HCT116 (cell line): ENCODE results near the gene PTPN20. TPM values are rescaled to one million over a fixed set of nuclear protein-coding genes. Genes with fewer than 3 reads are reported as not detected.

Source experiments
- ATAC-seq: fragments of 200-7000 bp; cut with Tn5 transposase; 2 replicates; pipeline ENCODE4 v1.9.1; 2020; ENCODE audit warnings: mild to moderate bottlenecking, moderate library complexity
- BruUV-seq: library from RNA; stranded (reverse); fragments of 400-500 nt; replicated peaks from 2 replicates; lab custom pipeline; 2021; lab: Mats Ljungman, UMichigan
- CTCF ChIA-PET: fragments of 300-600 bp; sonication (Branson Sonifier 250); formaldehyde crosslinking; loops from one replicate; lab custom pipeline; 2021; ENCODE audit warnings: antibody characterized with exemption; lab: Charles Lee
- POLR2A ChIA-PET: fragments of 300-600, 350-600 bp; sonication (Branson Sonifier 250); formaldehyde crosslinking; loops from one replicate; lab custom pipeline; 2021; ENCODE audit warnings: antibody characterized with exemption; lab: Charles Lee
- RAD21 ChIA-PET, 2 experiments: fragments of 300-600 bp; sonication (Branson Sonifier 250); formaldehyde crosslinking; loops; one replicate each; lab custom pipeline; 2023; ENCODE audit warnings: low total read pairs in 2 of 2; ENCODE audit not compliant: uncharacterized antibody in 2 of 2, unreplicated experiment in 2 of 2, low non-redundant PET in 1 of 2; lab: Charles Lee
- DNase-seq: peaks from one replicate; pipeline ENCODE4 v3.0.0-alpha.2; 2010; ENCODE audit warnings: low read depth, low spot score
- H2AFZ ChIP-seq: fragments of 200-600 bp; shearing (Covaris generic), sonication (generic); 2 replicates; pipeline ENCODE4 v1.6.1; 2017; ENCODE audit warnings: low read depth, mixed run types, mixed read lengths, antibody characterized with exemption, low read length; ENCODE audit not compliant: poor library complexity, severe bottlenecking
- H3K27ac ChIP-seq: 2 replicates; pipeline ENCODE4 v1.5.1; 2012; ENCODE audit warnings: low read depth, low read length
- H3K27me3 ChIP-seq: fragments of 200-600 bp; sonication (generic); 2 replicates; pipeline ENCODE4 v1.6.1; 2016; ENCODE audit warnings: mixed run types, low read length, mixed read lengths; ENCODE audit not compliant: insufficient read depth
- H3K36me3 ChIP-seq, 2 experiments: fragments of 200-500 bp in 1 of 2; fragments of 200-600 bp in 1 of 2; sonication (Bioruptor generic) in 1 of 2; sonication (generic) in 1 of 2; 2 replicates each; pipeline versions ENCODE4 v1.5.1 to v1.6.1; 2014 to 2016; ENCODE audit warnings: low read length in 2 of 2, inconsistent platforms in 1 of 2, mixed read lengths in 1 of 2, mixed run types in 1 of 2; ENCODE audit not compliant: insufficient read depth in 2 of 2, control insufficient read depth in 1 of 2
- H3K4me1 ChIP-seq, 2 experiments: fragments of 200-600 bp in 1 of 2; sonication (generic) in 1 of 2; 2 replicates each; pipeline versions ENCODE4 v1.5.1 to v1.6.1; 2012 to 2017; ENCODE audit warnings: low read length in 2 of 2, inconsistent platforms in 1 of 2, mild to moderate bottlenecking in 1 of 2, mixed read lengths in 1 of 2, mixed run types in 1 of 2, moderate library complexity in 1 of 2; ENCODE audit not compliant: insufficient read depth in 2 of 2, control insufficient read depth in 1 of 2
- H3K4me2 ChIP-seq: fragments of 200-600 bp; sonication (generic); 2 replicates; pipeline ENCODE4 v1.6.1; 2017; ENCODE audit warnings: mixed run types, low read length, mixed read lengths
- H3K4me3 ChIP-seq, 2 experiments: fragments of 200-600 bp in 1 of 2; sonication (generic) in 1 of 2; replicated peaks in 1 of 2; 2 replicates each; pipeline ENCODE4 v1.5.1; 2011 to 2016; ENCODE audit warnings: low read length in 2 of 2, control low read depth in 1 of 2, low read depth in 1 of 2, mild to moderate bottlenecking in 1 of 2, mixed read lengths in 1 of 2, mixed run types in 1 of 2
- H3K79me2 ChIP-seq: fragments of 200-600 bp; sonication (generic); 2 replicates; pipeline ENCODE4 v1.6.1; 2017; ENCODE audit warnings: mild to moderate bottlenecking, mixed run types, low read length, moderate library complexity, mixed read lengths; ENCODE audit not compliant: insufficient read depth
- H3K9ac ChIP-seq: fragments of 200-600 bp; sonication (generic); 2 replicates; pipeline ENCODE4 v1.6.1; 2016; ENCODE audit warnings: low read length, mixed read lengths
- H3K9me2 ChIP-seq: fragments of 200-600 bp; sonication (generic), shearing (Covaris generic); 2 replicates; pipeline ENCODE4 v1.6.1; 2017; ENCODE audit warnings: mixed run types, mild to moderate bottlenecking, moderate library complexity; ENCODE audit not compliant: insufficient read depth
- H3K9me3 ChIP-seq, 2 experiments: fragments of 200-500 bp in 1 of 2; fragments of 200-600 bp in 1 of 2; sonication (Bioruptor generic) in 1 of 2; sonication (generic) in 1 of 2; 2 replicates each; pipeline ENCODE4 v1.6.1; 2014 to 2017; ENCODE audit warnings: low read length in 2 of 2, mixed read lengths in 2 of 2, inconsistent platforms in 1 of 2, low read depth in 1 of 2, mild to moderate bottlenecking in 1 of 2, mixed run types in 1 of 2, moderate library complexity in 1 of 2; ENCODE audit not compliant: control insufficient read depth in 1 of 2, insufficient read depth in 1 of 2
- H4K20me1 ChIP-seq: fragments of 200-600 bp; sonication (generic), shearing (Covaris generic); 2 replicates; pipeline ENCODE4 v1.6.1; 2017; ENCODE audit warnings: mixed run types, mild to moderate bottlenecking, moderate library complexity; ENCODE audit not compliant: insufficient read depth
- CEBPB ChIP-seq: IDR thresholded peaks from 2 replicates; pipeline ENCODE4 v1.6.1; 2012; ENCODE audit warnings: low read depth
- EGR1 ChIP-seq: IDR thresholded peaks from 2 replicates; pipeline ENCODE4 v1.6.1; 2012; ENCODE audit warnings: low read depth
- EZH2 ChIP-seq: fragments of 200-600 bp; sonication (generic); IDR thresholded peaks from 2 replicates; pipeline ENCODE4 v1.6.1; 2017; ENCODE audit warnings: antibody characterized with exemption, mixed run types
- FOSL1 ChIP-seq: IDR thresholded peaks from 2 replicates; pipeline ENCODE4 v1.6.1; 2012; ENCODE audit warnings: low read depth
- JUND ChIP-seq: IDR thresholded peaks from 2 replicates; pipeline ENCODE4 v1.6.1; 2012
- POLR2A ChIP-seq: IDR thresholded peaks from 2 replicates; pipeline ENCODE4 v1.7.0; 2011; ENCODE audit warnings: borderline replicate concordance; ENCODE audit not compliant: insufficient read depth, insufficient read length; ENCODE audit errors: extremely low read depth
- SRF ChIP-seq: IDR thresholded peaks from 2 replicates; pipeline ENCODE4 v1.6.1; 2012; ENCODE audit warnings: low read depth
- TCF7L2 ChIP-seq: IDR thresholded peaks from 2 replicates; pipeline ENCODE4 v1.7.0; 2011; ENCODE audit warnings: borderline replicate concordance, inconsistent platforms; ENCODE audit not compliant: insufficient read depth, insufficient read length; ENCODE audit errors: extremely low read depth
- YY1 ChIP-seq: IDR thresholded peaks from 2 replicates; pipeline ENCODE4 v1.6.1; 2011; ENCODE audit warnings: low read length, low read depth, moderate library complexity, mild to moderate bottlenecking; ENCODE audit not compliant: insufficient replicate concordance; ENCODE audit errors: extremely low read depth
- ZFX ChIP-seq: fragments of 450-650 bp; IDR thresholded peaks from 2 replicates; pipeline ENCODE4 v1.6.1; 2017
- ZNF274 ChIP-seq: fragments of 200-500 bp; sonication (Bioruptor generic); IDR thresholded peaks from 2 replicates; pipeline ENCODE4 v1.6.1; 2014; ENCODE audit warnings: mild to moderate bottlenecking, low read depth, low read length, inconsistent platforms
- intact Hi-C: fragments of 100-400 bp; cut with micrococcal nuclease; formaldehyde crosslinking; loops from 2 replicates; pipeline ENCODE4 v1.10.0; 2022
- total RNA-seq: library from RNA; stranded (reverse); gene quantifications from one replicate; pipeline ENCODE4 v1.2.1, GENCODE V29; 2021; ENCODE audit not compliant: unreplicated experiment
- TF ChIP-seq, protein P1 (sequence below): IDR thresholded peaks from 2 replicates; pipeline ENCODE4 v1.6.1; 2011; ENCODE audit warnings: mild to moderate bottlenecking, low read length, moderate library complexity; ENCODE audit not compliant: insufficient replicate concordance; ENCODE audit errors: extremely low read depth

PTPN20 gene
- total RNA-seq, 1 experiment from 2014 or later, result not detected

DNA sequence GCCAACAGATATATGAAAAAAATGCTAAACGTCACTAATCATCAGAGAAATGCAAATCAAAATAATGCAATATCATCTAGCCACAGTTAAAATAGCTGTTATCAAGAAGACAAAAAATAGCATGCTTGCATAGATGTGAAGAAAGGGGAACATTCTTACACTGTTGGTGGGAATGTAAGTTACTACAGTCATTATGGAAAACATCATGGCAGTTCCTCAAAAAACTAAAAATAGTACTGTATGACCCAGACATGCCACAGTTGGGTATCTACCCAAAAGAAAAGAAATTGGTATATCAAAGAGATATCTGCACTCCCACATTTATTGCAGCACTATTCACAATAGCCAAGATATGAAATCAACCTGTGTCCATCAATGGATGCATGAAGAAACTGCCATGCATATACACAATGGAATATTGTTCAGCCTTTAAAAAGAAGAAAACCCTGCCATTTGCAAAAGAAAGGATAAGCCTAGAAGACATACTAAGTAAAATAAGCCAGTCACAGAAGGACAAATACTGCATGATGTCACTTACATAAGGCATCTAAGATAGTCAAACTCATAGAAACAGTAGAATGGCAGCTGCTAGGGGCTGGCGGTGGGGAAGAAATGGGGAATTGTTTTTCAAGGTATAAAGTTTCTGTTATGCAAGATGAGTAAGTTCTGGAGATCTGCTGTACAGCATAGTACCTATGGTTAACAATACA lies 107.0 kb downstream of the PTPN20 start:
- H3K79me2 ChIP-seq, result no peaks in the 10 kb centered on the region
- H3K9ac ChIP-seq, result no peak overlapping the region
- no peaks in the 10 kb centered on the region for H3K9me3 ChIP-seq
- POLR2A ChIA-PET, result no interaction called here
- BruUV-seq, result no TSS peak
- CTCF ChIA-PET, result no interaction called here
- DNase-seq (no peak), ATAC-seq (no peak)
- intact Hi-C loops, result no loop called here
- H3K9me2 ChIP-seq, result no peaks in the 10 kb centered on the region
- H3K4me3 ChIP-seq, result no peak overlapping the region
- no peak overlapping the region for H3K4me2 ChIP-seq
- RAD21 ChIA-PET, result no interaction called here
- H2AFZ ChIP-seq, result no peak overlapping the region
- H3K4me1 ChIP-seq, result no peaks in the 10 kb centered on the region
- no peaks in the 10 kb centered on the region for H4K20me1 ChIP-seq
- H3K36me3 ChIP-seq, result no peaks in the 10 kb centered on the region
- no peak for TF ChIP-seq SRF
- TF ChIP-seq ZNF274, result no peak
- no peak for TF ChIP-seq EZH2
- no peaks in the 10 kb centered on the region for H3K27me3 ChIP-seq
- no peak overlapping the region for H3K27ac ChIP-seq

DNA sequence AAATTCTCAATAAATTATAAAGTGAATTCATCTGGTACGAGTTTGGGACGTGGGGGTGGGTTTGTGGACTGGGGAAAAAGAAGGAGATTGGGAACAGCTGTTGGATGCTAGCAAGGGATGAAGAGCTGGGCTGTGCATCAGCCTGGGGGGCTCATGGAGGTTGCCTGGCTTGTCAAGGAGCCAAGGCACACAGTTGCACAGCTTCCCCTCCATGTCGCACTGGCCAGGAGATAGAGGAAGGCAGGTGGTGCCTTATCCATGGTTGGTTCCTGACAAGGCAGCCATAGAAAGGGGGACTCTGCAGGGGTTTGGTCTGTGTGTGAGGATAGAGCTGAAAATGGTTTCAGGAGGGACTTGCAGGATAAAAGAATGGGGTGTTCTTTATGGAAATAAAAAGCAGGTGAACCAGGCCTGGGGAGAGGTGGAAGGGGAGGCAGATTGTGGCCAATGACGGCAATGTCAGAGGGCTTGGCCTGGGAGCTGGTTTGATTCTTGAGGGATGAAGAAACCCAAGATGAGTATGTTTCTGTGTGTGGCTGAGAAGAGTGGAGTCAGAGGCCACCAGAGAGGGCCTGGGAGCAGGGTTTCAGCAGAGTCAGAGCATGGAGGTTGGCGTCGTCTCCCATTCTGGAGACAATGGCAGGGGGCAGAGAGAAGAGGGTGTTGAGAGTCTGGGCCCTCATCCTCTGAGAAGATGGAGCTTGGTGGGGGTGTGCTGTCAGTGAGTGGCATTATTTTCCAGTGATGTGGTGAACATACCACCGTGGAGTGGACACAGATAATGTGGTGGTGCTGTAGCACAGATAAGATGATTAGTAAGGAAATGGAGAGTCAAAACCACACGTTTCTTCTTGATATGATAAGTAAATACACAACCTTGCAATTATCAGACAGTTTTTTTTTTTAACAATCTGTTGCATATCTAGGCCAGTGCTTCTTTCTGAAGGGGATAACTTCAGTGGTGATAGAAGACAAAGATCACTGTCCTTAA lies 108.2 kb downstream of the PTPN20 start:
- DNase-seq (no peak), ATAC-seq (no peak)
- Histone ChIP-seq H3K27me3 (no peaks in the 10 kb centered on the region), H3K36me3 (no peaks in the 10 kb centered on the region), H3K9me3 (no peaks in the 10 kb centered on the region), H3K4me3 (no peak overlapping the region), H3K79me2 (no peaks in the 10 kb centered on the region), H3K4me2 (no peak overlapping the region), H3K9me2 (no peaks in the 10 kb centered on the region), H2AFZ (no peak overlapping the region), H3K27ac (no peak overlapping the region), H3K9ac (no peak overlapping the region), H4K20me1 (no peaks in the 10 kb centered on the region), H3K4me1 (peaks cover 0 to 2% of the 10 kb centered on the region in 2 experiments; a peak in 1 of 4 replicates)
- RAD21 ChIA-PET, result no interaction called here
- intact Hi-C loops, result no loop called here
- BruUV-seq, result no TSS peak
- CTCF ChIA-PET, result no interaction called here
- POLR2A ChIA-PET, result no interaction called here
- TF ChIP-seq YY1 (no peak), JUND (no peak), ZFX (no peak), CEBPB (no peak), EGR1 (no peak), TCF7L2 (no peak), POLR2A (no peak), EZH2 (no peak), FOSL1 (no peak), SRF (no peak)
- TF ChIP-seq, protein P1, sequence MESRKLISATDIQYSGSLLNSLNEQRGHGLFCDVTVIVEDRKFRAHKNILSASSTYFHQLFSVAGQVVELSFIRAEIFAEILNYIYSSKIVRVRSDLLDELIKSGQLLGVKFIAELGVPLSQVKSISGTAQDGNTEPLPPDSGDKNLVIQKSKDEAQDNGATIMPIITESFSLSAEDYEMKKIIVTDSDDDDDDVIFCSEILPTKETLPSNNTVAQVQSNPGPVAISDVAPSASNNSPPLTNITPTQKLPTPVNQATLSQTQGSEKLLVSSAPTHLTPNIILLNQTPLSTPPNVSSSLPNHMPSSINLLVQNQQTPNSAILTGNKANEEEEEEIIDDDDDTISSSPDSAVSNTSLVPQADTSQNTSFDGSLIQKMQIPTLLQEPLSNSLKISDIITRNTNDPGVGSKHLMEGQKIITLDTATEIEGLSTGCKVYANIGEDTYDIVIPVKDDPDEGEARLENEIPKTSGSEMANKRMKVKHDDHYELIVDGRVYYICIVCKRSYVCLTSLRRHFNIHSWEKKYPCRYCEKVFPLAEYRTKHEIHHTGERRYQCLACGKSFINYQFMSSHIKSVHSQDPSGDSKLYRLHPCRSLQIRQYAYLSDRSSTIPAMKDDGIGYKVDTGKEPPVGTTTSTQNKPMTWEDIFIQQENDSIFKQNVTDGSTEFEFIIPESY, result no peak
